Activated CD8-positive, alpha-beta T cell treated with anti-CD3 and anti-CD28 coated beads for 36 hours (primary cell): Measurements from ENCODE around the gene APOC3. TPM values are rescaled to one million over a fixed set of nuclear protein-coding genes. Genes with fewer than 3 reads are reported as not detected.

Experiments used
- ATAC-seq: fragments of 200-7000 bp; cut with Tn5 transposase; one replicate; pipeline ENCODE4 v1.10.0; 2021; ENCODE audit warnings: mild to moderate bottlenecking, moderate library complexity
- CTCF ChIA-PET: fragments of 350-600 bp; sonication (Branson Sonifier 250); formaldehyde crosslinking; loops from one replicate; lab custom pipeline; 2021; ENCODE audit warnings: antibody characterized with exemption; lab: Charles Lee
- POLR2A ChIA-PET: fragments of 350-600 bp; sonication (Branson Sonifier 250); formaldehyde crosslinking; loops from one replicate; lab custom pipeline; 2021; ENCODE audit warnings: antibody characterized with exemption; lab: Charles Lee
- DNase-seq: peaks from one replicate; pipeline ENCODE4 v3.0.0-alpha.2; 2020
- H3K27ac Mint-ChIP-seq: one replicate; pipeline ENCODE4 v1.8.0; 2021; ENCODE audit warnings: mild to moderate bottlenecking, mixed read lengths
- H3K27me3 Mint-ChIP-seq: one replicate; pipeline ENCODE4 v1.8.0; 2021; ENCODE audit warnings: mixed read lengths
- H3K36me3 Mint-ChIP-seq: one replicate; pipeline ENCODE4 v1.8.0; 2021; ENCODE audit warnings: low read depth, mixed read lengths
- H3K4me1 Mint-ChIP-seq: one replicate; pipeline ENCODE4 v1.8.0; 2021; ENCODE audit warnings: low read depth, mixed read lengths
- H3K4me3 Mint-ChIP-seq: one replicate; pipeline ENCODE4 v1.8.0; 2021; ENCODE audit warnings: mild to moderate bottlenecking, moderate library complexity, mixed read lengths
- H3K9me3 Mint-ChIP-seq: one replicate; pipeline ENCODE4 v1.8.0; 2021; ENCODE audit warnings: mixed read lengths
- intact Hi-C: fragments of 100-400 bp; cut with micrococcal nuclease; formaldehyde crosslinking; loops from one replicate; pipeline ENCODE4 v1.10.0; 2022
- total RNA-seq, 2 experiments: library from RNA; stranded (reverse); gene quantifications; one replicate each; pipeline ENCODE4 v1.2.3, GENCODE V29; 2021
- TF ChIP-seq, protein P1 (sequence below): fragments of 200-600 bp; IDR thresholded peaks from one replicate; pipeline ENCODE4 v1.8.0; 2022; ENCODE audit warnings: antibody characterized with exemption, mild to moderate bottlenecking

The APOC3 gene
- total RNA-seq, 2 experiments from 2014 or later, result not detected

DNA sequence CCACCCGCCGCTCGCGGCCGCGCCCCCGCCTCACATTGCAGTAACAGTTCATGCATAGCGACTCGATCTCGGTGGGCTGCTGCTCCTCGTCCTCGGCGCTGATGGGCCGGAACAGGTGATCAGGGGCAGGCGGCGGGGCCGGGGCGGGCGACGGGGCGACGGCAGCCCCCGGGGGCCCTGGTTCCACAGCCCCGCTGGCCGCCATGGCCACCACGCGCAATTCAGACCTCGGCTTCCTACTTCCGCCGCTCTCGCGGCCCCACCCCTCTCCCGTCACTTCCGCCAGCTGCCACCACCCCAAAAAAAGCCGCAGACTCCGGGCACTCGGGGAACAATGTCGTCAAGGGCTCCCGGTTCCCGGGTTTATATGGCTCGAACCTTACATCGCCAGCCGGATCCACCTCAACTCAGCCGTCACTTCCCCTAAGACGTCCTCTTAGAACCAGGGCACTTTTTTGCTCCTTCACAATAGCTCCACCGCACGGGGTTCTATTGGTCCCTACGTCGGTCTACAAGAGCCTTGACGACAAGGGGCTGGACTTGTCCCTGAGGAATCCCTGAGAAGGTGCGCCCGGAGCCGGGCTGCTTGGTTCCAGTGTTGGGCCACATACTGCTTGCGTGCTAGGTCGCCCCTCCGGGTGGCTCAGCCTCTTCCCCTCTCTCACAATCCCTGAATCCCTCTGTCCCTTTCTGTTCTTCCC is 41.8 kb upstream of the APOC3 start, which contains the start of gene ZPR1:
ZPR1 (minus strand) TSS at position 238 of the 701 bp plus-strand sequence; CDS start at position 205, 33 bp downstream.
- Mint-ChIP-seq H3K36me3 (peaks cover 42% of the 10 kb centered on the region), H3K9me3 (no peaks in the 10 kb centered on the region), H3K27me3 (no peaks in the 10 kb centered on the region), H3K4me1 (peaks cover 44% of the 10 kb centered on the region), H3K27ac (peak within 1 kb of the TSS; percentile 91), H3K4me3 (peak within 1 kb of the TSS; percentile 83)
- intact Hi-C loops, result no loop called here
- TF ChIP-seq, protein P1, sequence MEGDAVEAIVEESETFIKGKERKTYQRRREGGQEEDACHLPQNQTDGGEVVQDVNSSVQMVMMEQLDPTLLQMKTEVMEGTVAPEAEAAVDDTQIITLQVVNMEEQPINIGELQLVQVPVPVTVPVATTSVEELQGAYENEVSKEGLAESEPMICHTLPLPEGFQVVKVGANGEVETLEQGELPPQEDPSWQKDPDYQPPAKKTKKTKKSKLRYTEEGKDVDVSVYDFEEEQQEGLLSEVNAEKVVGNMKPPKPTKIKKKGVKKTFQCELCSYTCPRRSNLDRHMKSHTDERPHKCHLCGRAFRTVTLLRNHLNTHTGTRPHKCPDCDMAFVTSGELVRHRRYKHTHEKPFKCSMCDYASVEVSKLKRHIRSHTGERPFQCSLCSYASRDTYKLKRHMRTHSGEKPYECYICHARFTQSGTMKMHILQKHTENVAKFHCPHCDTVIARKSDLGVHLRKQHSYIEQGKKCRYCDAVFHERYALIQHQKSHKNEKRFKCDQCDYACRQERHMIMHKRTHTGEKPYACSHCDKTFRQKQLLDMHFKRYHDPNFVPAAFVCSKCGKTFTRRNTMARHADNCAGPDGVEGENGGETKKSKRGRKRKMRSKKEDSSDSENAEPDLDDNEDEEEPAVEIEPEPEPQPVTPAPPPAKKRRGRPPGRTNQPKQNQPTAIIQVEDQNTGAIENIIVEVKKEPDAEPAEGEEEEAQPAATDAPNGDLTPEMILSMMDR, result no peak
- ChIA-PET POLR2A (interaction anchor here (0.8 to 4.5 kb wide), 6 partner anchors 11 to 356 kb away, joined by 3 to 44 read pairs (median 6); partner anchors contain the start of genes BUD13 and PAFAH1B2), CTCF (interaction anchor here (0.7 to 10.0 kb wide), 11 partner anchors 11 to 439 kb away, joined by 3 to 167 read pairs (median 6); partner anchors contain the start of gene APOA1)
- DNase-seq (peak; percentile 87), ATAC-seq (peak; percentile 77)

DNA sequence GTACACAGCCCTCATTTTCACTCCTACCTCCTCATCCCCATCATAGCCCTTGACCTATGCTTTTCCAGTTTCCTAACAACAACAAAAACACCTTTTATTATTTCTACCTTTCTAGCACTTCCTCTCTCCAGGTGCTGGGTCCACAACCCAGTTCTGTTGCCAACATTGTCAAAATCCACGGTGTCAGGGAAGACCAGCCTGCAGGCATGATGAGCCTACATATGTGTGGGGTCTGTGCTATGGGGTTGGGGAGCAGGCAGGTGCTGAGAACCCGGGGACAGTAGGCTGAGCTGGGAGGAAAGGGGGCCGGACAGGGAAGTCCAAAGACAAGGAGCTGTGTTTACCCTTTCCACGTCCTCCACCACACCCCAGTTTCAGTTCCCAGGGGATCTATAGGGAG is 41.2 kb upstream of the APOC3 start:
- TF ChIP-seq, protein P1, result no peak
- peaks cover 36% of the 10 kb centered on the region for H3K36me3 Mint-ChIP-seq
- no peaks in the 10 kb centered on the region for H3K27me3 Mint-ChIP-seq
- POLR2A ChIA-PET, result interaction anchor here (0.8 to 4.5 kb wide), 4 partner anchors 15 to 355 kb away, joined by 3 to 44 read pairs (median 4); partner anchors contain the start of genes BUD13 and PAFAH1B2
- intact Hi-C loops, result no loop called here
- H3K9me3 Mint-ChIP-seq, result no peaks in the 10 kb centered on the region
- CTCF ChIA-PET, result interaction anchor here (1.2 to 10.0 kb wide), 5 partner anchors 11 to 317 kb away, joined by 3 to 167 read pairs (median 9); partner anchors contain the start of gene APOA1
- DNase-seq (no peak), ATAC-seq (no peak)
- H3K4me3 Mint-ChIP-seq, result peak overlapping the region; percentile 83
- peaks cover 38% of the 10 kb centered on the region for H3K4me1 Mint-ChIP-seq
- H3K27ac Mint-ChIP-seq, result peak overlapping the region; percentile 91

DNA sequence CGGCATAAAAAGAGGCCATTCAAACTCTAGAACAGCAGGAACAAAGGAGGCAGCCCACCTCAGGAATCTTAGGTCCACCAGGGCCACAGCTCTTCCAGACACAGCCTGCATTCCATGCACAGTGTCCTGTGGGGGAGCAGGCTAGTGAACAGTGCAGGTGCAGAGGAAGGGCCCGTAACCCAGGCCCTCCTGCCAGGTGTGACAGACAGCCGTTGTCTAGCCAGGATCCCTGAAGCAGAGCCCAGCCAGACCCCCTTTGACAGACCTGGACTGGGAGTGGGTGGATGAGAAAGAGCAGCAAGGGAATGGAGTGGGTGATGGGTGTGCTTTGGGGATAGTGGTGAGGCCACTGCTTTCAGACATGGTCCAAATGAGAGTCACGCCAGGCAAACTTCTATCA is 40.7 kb upstream of the APOC3 start:
- POLR2A ChIA-PET, result interaction anchor here (2.5 to 4.5 kb wide), 2 partner anchors 11 to 16 kb away, joined by 10 to 44 read pairs; partner anchors contain the start of gene BUD13
- CTCF ChIA-PET, result interaction anchor here (1.1 to 10.0 kb wide), 5 partner anchors 24 to 317 kb away, joined by 3 to 167 read pairs (median 14); partner anchors contain the start of gene APOA1
- intact Hi-C loops, result no loop called here
- TF ChIP-seq, protein P1, result no peak
- no peaks in the 10 kb centered on the region for H3K9me3 Mint-ChIP-seq
- peaks cover 33% of the 10 kb centered on the region for H3K36me3 Mint-ChIP-seq
- no peak overlapping the region for H3K27ac Mint-ChIP-seq
- H3K4me3 Mint-ChIP-seq, result peak overlapping the region; percentile 83
- H3K4me1 Mint-ChIP-seq, result peaks cover 37% of the 10 kb centered on the region
- no peak for ATAC-seq
- DNase-seq, result no peak
- H3K27me3 Mint-ChIP-seq, result no peaks in the 10 kb centered on the region

DNA sequence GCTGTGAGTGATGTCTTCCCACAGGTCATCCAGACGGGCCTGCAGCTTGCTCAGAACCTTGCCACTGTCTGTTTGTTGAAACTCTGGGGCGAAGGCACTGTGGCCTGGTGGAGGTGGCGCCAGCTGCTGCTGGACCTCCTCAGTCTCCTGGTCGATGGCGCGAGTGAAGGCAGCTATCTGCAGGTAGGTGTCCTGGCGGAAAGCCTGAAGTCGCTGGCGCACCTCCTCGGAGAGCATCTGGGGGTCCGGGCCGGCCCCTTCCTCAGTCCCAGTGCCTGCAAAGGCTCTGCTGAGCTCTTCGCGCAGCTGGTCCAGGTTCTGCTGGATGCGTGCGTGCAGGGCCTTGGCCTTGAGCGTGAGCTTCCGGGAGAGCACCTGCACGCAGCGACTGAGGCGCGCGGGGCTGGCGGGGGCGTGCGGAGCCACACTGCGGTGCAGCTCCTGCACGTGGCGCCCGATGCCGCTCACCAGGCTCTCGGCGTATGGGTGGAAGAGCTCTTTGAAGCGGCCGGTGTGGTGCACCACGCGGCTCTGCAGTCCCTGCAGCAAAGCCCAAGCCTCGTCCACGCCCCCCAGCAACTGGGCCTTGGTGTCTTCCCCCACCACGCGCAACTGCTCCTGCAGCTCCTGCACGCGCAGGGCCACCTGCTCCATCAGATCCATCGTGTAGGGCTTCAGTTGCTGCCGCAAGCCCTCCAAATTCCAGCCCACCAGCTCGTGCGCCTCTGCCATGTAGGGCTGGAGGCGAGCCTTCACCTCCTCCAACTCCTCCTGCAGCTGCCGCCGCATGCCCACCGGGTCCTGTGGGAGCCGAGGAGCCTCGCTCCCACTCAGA is 39.3 kb upstream of the APOC3 start:
- ChIA-PET CTCF (interaction anchor here (0.8 to 10.0 kb wide), 43 partner anchors 8 to 436 kb away, joined by 3 to 167 read pairs (median 6); partner anchors contain the start of genes APOA1, BUD13, PAFAH1B2 and SIK3), POLR2A (interaction anchor here (0.9 to 2.5 kb wide), 4 partner anchors 13 to 62 kb away, joined by 3 to 10 read pairs (median 6); partner anchors contain the start of gene BUD13)
- Mint-ChIP-seq H3K4me3 (no peak overlapping the region), H3K9me3 (no peaks in the 10 kb centered on the region), H3K27ac (no peak overlapping the region), H3K36me3 (peaks cover 19% of the 10 kb centered on the region), H3K4me1 (peaks cover 26% of the 10 kb centered on the region), H3K27me3 (no peaks in the 10 kb centered on the region)
- intact Hi-C loops, result loop anchor here (1.0 to 5.0 kb wide), 2 partner anchors 47 to 316 kb away; partner anchors contain the start of gene APOA1
- ATAC-seq (no peak), DNase-seq (no peak)
- TF ChIP-seq, protein P1, result no peak
